GM18870 (cell line): ENCODE data around the gene WDR73.

Source experiments
- ATAC-seq: cut with Tn5 transposase; IDR thresholded peaks from one replicate; pipeline ENCODE4 v1.9.1; 2021; ENCODE audit warnings: moderate library complexity; ENCODE audit not compliant: unreplicated experiment

Gene WDR73

DNA sequence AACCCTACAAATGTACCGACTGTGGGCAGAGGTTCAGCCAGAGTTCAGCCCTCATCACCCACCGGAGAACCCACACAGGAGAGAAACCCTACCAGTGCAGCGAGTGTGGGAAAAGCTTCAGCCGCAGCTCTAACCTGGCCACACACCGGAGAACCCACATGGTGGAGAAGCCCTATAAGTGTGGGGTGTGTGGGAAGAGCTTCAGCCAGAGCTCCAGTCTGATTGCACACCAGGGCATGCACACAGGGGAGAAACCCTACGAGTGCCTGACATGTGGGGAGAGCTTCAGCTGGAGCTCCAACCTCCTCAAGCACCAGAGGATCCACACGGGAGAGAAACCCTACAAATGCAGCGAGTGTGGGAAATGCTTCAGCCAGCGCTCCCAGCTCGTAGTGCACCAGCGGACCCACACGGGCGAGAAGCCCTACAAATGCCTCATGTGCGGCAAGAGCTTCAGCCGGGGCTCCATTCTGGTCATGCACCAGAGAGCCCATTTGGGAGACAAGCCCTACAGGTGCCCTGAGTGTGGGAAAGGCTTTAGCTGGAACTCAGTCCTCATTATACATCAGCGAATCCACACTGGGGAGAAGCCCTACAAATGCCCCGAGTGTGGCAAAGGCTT lies 32.6 kb downstream of the WDR73 start:
- no peak for ATAC-seq

DNA sequence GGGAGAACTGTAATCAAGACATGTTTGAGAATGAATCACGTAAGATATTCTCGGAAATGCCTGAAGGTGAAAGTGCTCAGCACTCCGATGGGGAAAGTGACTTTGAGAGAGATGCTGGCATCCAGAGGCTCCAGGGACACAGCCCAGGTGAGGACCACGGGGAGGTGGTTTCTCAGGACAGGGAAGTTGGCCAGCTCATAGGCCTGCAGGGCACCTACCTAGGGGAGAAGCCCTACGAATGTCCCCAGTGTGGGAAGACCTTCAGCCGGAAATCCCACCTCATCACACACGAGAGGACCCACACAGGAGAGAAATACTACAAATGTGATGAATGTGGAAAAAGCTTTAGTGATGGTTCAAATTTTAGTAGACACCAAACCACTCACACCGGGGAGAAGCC lies 33.5 kb downstream of the WDR73 start:
- ATAC-seq: no peak

GRCh38 chr15:84616235-84616634 lies 37.8 kb downstream of the WDR73 start:
- ATAC-seq: no peak

- ATAC-seq: no peak
These were observed 42.5 kb downstream of the WDR73 start for GRCh38 chr15:84611631-84612030.

DNA sequence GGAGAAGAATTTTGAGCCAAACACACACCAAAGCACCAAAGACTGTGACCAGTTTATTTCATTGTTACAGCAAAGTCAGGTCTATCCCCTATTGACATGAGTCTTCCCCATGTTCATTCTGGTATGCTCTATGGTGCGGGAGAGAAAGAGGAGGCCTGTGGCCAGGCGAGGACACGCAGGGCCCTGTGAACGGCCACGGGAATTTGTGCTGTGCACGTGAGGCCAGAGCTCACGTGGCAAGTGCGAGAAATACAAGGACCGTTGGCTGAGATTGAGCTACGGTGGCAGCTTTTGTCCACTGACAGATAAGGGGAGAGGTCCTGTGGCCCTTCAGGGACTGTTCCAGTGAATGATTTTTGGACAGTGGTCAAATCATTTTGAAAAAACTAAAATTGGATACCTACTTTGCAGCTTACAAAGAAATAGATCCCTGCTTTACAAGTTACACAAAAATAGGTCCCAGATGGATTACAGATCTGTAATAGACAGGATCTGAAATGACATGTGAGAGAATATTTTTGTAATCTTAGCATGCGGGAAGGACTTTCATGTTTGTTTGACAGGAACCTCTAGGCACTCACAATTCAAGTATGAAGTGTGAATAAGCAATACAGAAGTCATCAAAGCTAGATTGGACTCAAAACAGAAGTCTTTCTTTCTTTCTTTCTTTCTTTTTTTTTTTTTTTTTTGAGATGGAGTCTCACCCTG lies 44.1 kb downstream of the WDR73 start:
- ATAC-seq: no peak

DNA sequence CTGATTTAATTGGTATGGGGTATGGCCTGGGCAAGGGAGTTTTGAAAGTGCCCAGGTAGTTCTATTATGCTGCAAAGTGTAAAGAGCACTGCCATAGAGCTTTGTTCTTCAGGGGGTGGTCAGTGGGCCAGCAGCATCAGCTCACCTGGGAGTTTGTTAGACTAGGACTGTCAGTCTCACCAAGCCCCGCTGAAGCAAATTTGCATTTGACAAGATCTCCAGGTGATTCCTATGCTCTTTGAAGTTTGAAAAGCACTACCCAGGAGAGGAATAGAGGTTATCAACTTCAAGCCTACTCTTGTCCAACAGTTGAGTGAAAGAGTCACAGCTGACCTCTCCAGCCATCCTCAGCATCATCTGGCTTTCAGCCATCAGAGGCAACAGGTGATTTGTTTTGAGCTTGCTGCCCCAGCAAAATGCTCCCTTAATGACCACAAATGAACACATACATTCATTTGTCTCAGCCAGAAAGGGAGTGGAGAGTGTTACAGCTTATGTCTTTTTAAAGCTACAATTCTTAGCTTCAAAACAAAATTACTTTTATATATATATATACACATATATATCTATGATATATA lies 45.3 kb downstream of the WDR73 start:
- no peak for ATAC-seq

GRCh38 chr15:84606653-84607120 lies 47.4 kb downstream of the WDR73 start:
- ATAC-seq: no peak

DNA sequence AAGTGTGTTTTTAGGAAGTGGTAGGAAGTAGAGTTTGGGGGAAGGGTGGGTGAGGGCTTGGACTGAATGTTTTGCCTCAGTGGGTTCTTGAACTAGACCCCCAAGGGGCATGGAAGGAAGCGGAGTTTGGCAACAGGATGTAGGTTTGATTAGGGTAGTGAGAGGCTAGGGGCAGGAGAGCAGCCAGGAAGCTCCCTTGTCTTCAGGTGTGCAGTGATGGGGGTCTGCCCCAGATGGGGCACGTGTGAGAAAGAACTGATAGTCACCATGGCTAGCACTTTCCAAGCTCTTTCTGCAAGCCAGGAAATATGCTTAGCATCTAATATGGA lies 48.6 kb downstream of the WDR73 start:
- no peak for ATAC-seq

DNA sequence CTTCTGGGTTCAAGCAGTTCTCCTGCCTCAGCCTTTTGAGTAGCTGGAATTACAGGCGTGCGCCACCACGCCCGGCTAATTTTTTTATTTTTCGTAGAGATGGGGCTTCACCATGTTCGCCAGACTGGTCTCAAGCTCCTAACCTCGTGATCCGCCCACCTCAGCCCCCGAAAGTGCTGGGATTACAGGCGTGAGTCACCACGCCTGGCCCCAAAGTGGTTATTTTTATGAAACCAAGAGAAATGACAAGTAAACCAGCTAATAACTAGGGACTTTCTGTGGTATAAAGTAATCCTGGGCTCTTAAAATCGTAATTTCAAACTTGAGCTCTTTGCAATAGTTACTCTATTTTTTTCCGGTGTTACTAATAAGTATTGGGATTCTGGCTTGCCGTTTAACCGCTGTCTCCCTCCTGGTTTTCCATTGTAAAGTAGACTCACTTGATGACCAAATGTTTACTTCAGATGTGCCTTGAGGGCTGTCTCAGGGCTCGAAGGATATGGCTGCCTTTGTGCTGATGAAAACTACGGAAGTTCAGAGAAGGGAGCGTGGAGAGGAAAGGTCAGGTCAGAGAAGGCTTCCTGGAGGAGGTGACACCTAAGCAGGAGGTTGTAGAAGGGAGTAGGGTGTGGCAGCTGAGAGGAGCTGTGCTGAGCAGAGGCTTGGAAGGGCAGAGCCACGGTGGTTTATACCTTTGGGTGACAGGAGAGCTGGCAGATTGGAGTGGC lies 49.1 kb downstream of the WDR73 start:
- ATAC-seq: no peak

DNA sequence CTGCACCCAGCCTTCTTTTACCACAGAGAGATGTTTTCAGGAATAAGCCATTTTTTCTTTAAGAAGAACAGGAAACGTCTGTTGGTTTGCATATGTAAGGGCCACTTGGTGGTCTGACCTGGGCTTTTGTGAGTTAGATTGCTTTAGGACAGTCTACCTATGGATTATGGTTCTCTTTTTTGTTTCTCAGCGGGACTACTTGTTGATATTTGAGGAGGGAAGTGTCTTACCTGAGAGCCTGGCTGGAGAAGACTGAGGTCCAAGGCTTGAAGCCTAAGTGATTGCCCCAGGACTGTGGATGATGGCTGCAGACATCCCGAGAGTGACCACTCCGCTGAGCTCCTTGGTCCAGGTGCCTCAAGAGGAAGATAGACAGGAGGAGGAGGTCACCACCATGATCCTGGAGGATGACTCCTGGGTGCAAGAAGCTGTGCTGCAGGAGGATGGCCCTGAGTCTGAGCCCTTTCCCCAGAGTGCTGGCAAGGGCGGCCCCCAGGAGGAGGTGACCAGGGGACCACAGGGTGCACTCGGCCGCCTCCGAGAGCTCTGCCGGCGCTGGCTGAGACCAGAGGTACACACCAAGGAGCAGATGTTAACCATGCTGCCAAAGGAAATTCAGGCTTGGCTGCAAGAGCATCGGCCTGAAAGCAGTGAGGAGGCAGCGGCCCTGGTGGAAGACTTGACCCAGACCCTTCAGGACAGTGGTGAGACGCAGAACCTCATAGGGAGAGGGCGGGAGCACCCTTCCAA lies 50.3 kb downstream of the WDR73 start:
- no peak for ATAC-seq

- no peak for ATAC-seq
These were observed 52.6 kb downstream of the WDR73 start for GRCh38 chr15:84601555-84601838.

DNA sequence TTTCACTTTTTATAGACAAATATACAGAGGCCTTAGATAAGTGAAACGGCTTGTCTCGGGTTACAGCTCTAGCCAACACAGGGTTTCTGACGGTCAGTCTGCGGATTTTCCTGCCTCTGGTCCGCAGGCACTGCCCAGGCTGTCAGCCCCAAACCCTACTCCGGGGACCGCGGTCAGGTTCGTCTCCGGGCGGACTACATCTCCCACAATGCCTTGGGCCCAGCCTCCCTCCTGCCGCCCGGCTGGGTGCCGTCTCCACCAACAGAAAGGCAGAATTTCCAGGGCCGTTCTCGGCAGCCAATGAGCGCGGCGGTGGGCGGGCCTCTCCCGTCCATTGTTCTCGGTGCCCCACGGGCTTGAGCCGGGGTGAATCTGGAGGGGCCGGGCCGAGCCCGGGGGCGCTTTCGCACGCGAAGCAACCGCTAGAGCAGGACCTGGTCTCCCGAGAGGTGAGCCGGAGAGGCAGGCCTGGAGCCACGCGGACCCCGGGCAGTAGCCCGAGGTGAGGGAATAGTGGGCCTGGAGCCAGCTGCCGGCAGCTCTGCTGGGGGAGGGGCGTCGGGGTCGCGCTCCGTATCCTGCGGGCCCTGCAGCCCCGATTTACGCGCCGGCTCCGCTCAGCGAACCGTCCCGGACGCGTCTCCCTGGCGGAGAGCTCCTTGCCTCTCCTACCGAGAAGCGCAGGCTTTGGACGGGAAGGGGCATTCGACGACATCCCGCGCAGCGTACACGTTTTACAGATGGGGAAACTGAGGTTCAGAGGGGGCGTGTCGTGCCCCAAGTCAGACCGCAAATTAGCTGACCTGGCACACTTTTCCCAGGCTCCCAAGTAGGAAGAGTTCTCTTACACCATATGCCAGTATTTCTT lies 53.2 kb downstream of the WDR73 start, which contains the start of gene ZSCAN2:
TSS of gene ZSCAN2 (plus strand) at position 323 of the 868 bp plus-strand sequence. CDS start 2,919 bp downstream, outside the sequence.
- ATAC-seq: peak; percentile 87

GRCh38 chr15:84600331-84600686 lies 53.8 kb downstream of the WDR73 start:
- no peak for ATAC-seq

DNA sequence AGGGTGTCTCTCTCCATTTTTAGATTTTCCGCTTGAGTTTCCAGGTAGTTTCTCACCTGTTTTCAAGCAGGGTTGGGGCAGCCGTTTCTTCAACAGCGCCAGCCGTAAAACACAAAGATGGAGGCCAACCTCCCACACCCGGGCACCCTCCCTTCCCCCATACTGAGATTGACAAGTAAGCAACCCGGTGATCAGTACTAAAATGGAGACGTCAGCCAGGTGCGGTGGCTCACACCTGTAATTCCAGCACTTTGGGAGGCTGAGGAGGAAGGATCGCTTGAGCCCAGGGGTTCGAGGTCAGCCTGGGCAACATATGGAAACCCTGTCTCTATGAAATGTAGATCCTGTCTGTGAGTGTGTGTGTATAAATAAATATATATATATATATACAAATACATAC lies 54.2 kb downstream of the WDR73 start:
- ATAC-seq: no peak

- ATAC-seq: no peak
These were observed 55.1 kb downstream of the WDR73 start for GRCh38 chr15:84598993-84599392.

DNA sequence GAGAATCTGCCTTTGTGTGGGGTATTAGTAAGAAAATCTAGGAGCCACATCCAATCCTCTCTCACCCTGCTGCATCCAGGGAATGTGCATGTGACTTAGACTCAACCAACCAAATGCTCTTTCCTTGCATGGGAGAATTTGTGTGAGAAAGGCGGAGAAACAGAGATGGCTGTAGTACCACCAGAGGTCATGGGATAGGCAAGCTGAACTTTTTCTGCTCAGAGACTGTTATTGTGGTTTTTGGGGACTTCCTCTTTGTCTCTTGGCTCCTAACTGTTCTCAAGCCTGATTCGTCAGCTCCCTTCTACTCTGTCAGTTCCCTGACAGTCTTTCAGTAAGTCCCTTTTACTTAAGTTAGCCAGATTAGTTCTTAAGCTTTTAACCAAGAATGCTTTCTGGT lies 55.8 kb downstream of the WDR73 start:
- ATAC-seq: no peak

- ATAC-seq: no peak
These were observed 56.8 kb downstream of the WDR73 start for GRCh38 chr15:84597296-84597695.

DNA sequence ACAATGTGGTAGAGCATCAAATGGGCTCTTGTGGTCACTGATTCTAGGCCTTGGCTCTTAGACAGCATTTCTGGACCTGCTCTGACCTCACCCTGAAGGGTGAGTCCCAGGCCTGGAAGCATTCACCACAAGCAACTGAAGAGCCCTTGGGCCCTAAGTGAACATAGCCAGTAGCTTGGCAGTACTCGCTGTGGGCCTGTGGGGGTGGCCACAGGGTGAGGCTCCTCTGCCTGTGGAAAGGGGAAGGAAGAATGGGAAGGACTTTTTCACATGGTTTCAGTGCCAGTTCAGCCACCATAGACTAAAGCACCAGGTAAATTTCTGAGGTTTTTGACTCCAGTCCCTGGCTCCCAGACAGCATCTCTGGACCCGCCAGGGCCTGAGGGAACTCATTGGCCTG lies 58.4 kb downstream of the WDR73 start:
- ATAC-seq: no peak

GRCh38 chr15:84594617-84595290 lies 59.3 kb downstream of the WDR73 start:
- ATAC-seq: no peak

GRCh38 chr15:84591815-84592214 lies 62.3 kb downstream of the WDR73 start:
- ATAC-seq: no peak
